Activated T-helper 1 cell treated with anti-CD3 and anti-CD28 coated beads, Interleukin-12 subunit alpha, Interleukin-12 subunit beta, Interleukin-2, Interleukin-4 antibody, amounts not matched to agents 30 ng/mL and 10 ng/mL and 1 ng/mL, durations not matched to agents 14 hours and 24 hours and 36 hours (primary cell): Measurements from ENCODE around the gene IL32. TPM values are rescaled to one million over a fixed set of nuclear protein-coding genes. Genes with fewer than 3 reads are reported as not detected.

Experiments used
- DNase-seq: peaks from one replicate; pipeline ENCODE4 v3.0.0; 2021; ENCODE audit warnings: low spot score
- H3K27ac Mint-ChIP-seq: one replicate; pipeline ENCODE4 v1.8.0; 2021; ENCODE audit warnings: mild to moderate bottlenecking, mixed read lengths
- H3K27me3 Mint-ChIP-seq: one replicate; pipeline ENCODE4 v1.8.0; 2022; ENCODE audit warnings: mild to moderate bottlenecking, moderate library complexity, mixed read lengths; ENCODE audit not compliant: insufficient read depth
- H3K36me3 Mint-ChIP-seq: one replicate; pipeline ENCODE4 v1.8.0; 2021; ENCODE audit warnings: low read depth, mixed read lengths
- H3K4me1 Mint-ChIP-seq: one replicate; pipeline ENCODE4 v1.8.0; 2021; ENCODE audit warnings: low read depth, mixed read lengths
- H3K4me3 Mint-ChIP-seq: one replicate; pipeline ENCODE4 v1.8.0; 2021; ENCODE audit warnings: mild to moderate bottlenecking, moderate library complexity, mixed read lengths
- H3K9me3 Mint-ChIP-seq: one replicate; pipeline ENCODE4 v1.8.0; 2021; ENCODE audit warnings: mixed read lengths
- intact Hi-C: fragments of 100-400 bp; cut with micrococcal nuclease; formaldehyde crosslinking; loops from one replicate; pipeline ENCODE4 v1.15.1; 2024
- total RNA-seq: library from RNA; stranded (reverse); gene quantifications from 2 replicates; pipeline ENCODE4 v1.2.3, GENCODE V29; 2022

IL32 gene
- total RNA-seq, 1 donor from 2014 or later = 993 TPM

DNA sequence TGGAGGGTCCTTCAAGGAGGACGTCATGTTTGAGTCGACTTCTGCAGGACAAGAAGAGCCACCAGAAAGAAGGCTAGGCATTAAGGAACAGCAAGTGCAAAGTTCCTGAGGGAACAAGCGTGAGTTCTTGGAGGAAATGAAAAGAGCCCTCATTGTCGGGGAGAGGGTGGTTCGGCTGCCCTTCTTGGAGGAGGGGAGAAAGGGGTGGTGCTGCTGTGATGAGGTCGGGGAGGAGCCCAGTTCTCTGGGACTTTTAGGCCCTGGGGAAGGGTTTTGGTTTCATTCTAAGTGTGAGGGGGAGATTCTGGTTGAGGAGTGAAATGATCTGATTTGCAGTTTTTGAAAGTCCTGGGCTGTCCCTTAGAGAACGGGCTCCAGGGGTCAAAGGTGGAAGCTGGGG is 32.8 kb upstream of the IL32 start:
- no peak for DNase-seq
- Mint-ChIP-seq H3K27ac (no peak overlapping the region), H3K4me3 (no peak overlapping the region), H3K27me3 (peaks cover 58% of the 10 kb centered on the region), H3K36me3 (peaks cover 3% of the 10 kb centered on the region), H3K9me3 (no peaks in the 10 kb centered on the region), H3K4me1 (peaks cover 30% of the 10 kb centered on the region)
- intact Hi-C loops = no loop called here

DNA sequence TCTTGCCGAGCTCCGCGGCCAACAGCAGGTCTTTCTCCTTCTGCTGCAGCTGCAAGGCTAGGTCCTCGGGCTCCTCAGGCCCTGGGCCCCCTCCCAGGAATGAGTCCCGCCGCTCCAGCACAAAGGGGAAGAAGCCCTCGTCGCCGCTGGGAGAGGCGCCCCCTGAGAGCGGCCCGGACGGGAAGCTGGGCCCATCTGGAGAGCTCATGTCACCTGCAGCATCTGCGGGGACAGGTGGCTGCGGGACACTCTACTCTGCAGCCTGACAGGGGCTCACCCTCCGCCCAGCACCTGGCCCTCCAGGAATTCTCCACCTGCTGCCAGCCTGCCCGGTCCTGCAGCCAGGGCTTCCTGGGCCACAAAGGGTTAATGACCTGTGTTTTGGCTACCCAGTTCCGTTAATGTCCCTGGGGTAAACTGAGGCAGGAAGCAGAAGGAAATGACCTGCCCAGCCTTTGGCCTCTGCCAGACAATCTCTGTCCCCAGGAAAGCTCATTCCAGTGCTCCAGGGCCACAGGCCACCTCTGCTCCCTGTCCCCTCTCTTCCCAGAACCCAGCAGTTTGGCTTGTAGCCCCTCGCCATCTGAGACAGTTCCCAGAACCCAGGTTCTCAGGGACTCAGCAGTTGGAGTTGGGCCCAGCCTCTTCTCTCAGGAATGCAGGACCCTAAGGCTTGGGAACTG is 30.0 kb upstream of the IL32 start:
- DNase-seq = no peak
- H3K4me3 Mint-ChIP-seq = no peak overlapping the region
- peaks cover 16% of the 10 kb centered on the region for H3K4me1 Mint-ChIP-seq
- intact Hi-C loops = no loop called here
- peaks cover 79% of the 10 kb centered on the region for H3K27me3 Mint-ChIP-seq
- H3K9me3 Mint-ChIP-seq = no peaks in the 10 kb centered on the region
- peaks cover 3% of the 10 kb centered on the region for H3K36me3 Mint-ChIP-seq
- H3K27ac Mint-ChIP-seq = peak overlapping the region; percentile 31

DNA sequence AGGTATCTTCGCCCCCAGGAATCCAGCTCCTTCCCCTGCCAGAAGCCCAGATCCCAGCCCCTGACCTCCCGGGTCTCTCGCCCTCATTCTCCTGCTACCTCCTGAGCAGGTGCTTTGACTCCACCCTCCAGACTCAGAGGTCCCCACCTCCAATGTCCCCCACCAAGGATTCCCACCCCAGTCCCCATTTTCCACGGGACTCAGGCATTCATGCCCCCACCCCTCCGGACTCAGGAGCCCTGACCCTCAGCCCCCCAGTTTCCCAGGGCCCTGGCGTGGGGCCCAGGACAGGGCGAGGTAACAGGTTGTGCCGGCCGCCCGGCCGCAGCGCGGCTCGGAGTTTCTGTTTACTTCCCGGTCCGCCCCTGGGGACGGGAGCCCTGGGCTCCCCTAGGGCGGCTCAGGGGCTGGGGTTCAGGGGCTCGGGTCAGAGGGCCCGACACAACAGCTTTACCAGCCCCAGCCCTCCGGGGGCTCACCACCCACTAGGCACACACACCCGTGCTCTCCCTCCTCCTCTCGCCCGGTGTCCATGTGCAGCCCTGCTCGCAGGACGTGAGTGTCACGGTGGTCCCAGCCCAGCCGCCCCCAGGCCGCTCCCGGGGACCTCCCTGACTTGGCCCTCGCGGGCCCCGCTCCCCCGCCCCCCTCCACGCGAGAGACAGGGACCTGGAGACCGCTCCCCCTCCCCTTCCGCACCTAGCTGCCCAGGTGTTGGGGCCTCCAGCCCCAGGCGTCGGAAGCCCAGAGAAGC is 29.3 kb upstream of the IL32 start:
- DNase-seq = no peak
- peaks cover 80% of the 10 kb centered on the region for H3K27me3 Mint-ChIP-seq
- H3K36me3 Mint-ChIP-seq = peaks cover 3% of the 10 kb centered on the region
- peaks cover 16% of the 10 kb centered on the region for H3K4me1 Mint-ChIP-seq
- H3K4me3 Mint-ChIP-seq = no peak overlapping the region
- no peaks in the 10 kb centered on the region for H3K9me3 Mint-ChIP-seq
- no peak overlapping the region for H3K27ac Mint-ChIP-seq
- intact Hi-C loops = no loop called here

DNA sequence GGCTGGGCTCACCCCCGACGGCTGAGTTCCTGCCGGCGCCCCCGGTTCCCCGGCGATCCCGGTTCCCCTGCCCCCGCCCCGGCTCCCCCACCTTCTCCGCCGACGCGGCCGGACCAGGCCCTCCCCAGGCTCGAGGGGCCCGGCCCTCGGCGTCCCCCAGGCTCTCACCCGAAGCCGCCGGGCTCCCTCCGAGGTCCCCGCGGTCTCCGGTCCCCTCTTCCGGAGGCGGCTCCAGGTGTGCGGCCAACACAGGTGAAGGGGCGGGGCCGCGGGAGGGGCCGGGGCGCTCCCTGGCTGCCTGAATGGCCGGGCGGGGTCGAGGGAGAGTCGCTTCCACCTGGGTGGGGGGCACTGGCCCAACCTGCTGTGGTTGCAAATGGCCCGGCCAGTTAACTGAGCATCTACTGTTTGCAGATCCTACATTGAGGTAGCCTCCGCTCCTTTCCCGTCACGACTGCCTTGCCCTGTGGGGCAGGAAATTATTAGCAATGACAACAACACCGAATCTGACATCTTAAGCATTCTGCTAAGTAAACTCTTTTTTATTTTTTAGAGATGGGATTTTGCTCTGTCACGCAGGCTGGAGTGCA is 28.6 kb upstream of the IL32 start, which contains the start of gene BICDL2:
Gene BICDL2, minus strand, starts transcription at position 219 of the 590 bp plus-strand sequence. CDS start 1,448 bp downstream, outside the sequence.
- Mint-ChIP-seq H3K9me3 (no peaks in the 10 kb centered on the region), H3K36me3 (peaks cover 2% of the 10 kb centered on the region), H3K27me3 (peaks cover 77% of the 10 kb centered on the region), H3K27ac (no peak within 1 kb of the TSS), H3K4me1 (peaks cover 16% of the 10 kb centered on the region), H3K4me3 (no peak within 1 kb of the TSS)
- intact Hi-C loops = no loop called here
- DNase-seq = no peak

DNA sequence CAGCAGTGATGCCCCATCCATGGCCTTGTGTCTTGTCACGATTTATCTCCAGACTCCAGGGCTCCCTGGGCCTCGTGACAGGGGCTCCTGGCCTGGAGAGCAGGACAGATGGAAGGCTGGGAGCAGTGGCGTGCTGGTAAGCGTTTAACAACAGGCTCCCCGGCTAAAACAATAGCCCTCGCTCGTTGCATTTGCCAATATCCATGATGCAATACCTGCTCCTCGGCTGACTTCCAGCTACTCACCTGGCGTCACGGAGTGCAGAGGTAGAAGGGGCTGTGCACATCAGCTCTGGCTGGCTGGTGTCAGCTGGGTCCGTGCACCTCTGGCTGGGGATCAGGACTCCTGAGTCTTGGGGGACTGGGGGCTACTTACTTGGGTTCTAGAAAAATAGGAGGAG is 27.2 kb upstream of the IL32 start:
- intact Hi-C loops = no loop called here
- no peak overlapping the region for H3K27ac Mint-ChIP-seq
- no peak overlapping the region for H3K4me3 Mint-ChIP-seq
- H3K36me3 Mint-ChIP-seq = peaks cover 2% of the 10 kb centered on the region
- peaks cover 6% of the 10 kb centered on the region for H3K4me1 Mint-ChIP-seq
- peaks cover 65% of the 10 kb centered on the region for H3K27me3 Mint-ChIP-seq
- H3K9me3 Mint-ChIP-seq = no peaks in the 10 kb centered on the region
- DNase-seq = no peak

DNA sequence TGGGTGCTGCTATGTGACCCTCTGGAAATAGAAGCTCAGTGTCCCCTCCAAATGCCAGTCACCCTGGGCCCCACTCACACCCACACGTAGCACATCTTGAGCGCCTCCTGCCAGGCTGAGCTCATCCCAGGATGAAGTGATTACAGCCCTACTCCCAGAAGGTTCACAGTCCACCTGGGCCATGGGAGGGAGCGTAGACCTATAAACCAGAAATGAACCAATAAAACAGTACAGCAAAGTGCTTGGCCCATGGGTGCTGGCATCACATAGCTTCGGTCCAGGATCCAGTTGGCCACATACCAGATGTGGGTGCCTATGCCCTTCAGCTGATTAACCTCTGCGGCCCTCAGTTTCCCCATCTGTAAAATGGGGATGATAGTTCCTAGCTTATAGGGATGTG is 26.5 kb upstream of the IL32 start:
- H3K27ac Mint-ChIP-seq = no peak overlapping the region
- no peak for DNase-seq
- no peak overlapping the region for H3K4me3 Mint-ChIP-seq
- peaks cover 2% of the 10 kb centered on the region for H3K36me3 Mint-ChIP-seq
- no peaks in the 10 kb centered on the region for H3K9me3 Mint-ChIP-seq
- intact Hi-C loops = no loop called here
- H3K27me3 Mint-ChIP-seq = peaks cover 63% of the 10 kb centered on the region
- peaks cover under 1% of the 10 kb centered on the region for H3K4me1 Mint-ChIP-seq

DNA sequence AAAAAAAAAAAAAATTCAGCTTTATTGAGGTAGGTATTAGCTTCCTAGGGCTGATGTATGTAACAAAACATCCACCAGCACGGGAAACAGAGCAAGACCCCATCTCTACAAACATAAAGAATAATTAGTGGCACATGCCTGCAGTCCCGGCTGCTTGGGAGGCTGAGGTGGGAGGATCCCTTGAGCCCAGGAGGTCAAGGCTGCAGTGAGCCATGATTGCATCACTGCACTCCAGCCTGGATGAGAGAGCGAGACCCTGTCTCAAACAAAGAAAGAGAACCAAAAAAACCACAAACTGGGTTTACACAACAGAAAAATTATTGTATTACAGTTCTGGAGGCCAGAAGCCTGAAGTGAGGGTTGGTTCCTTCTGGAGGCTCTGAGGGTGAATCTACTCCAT is 23.1 kb upstream of the IL32 start:
- H3K27ac Mint-ChIP-seq = no peak overlapping the region
- H3K36me3 Mint-ChIP-seq = peaks cover 2% of the 10 kb centered on the region
- H3K4me3 Mint-ChIP-seq = no peak overlapping the region
- H3K27me3 Mint-ChIP-seq = peaks cover 45% of the 10 kb centered on the region
- H3K4me1 Mint-ChIP-seq = peaks cover 4% of the 10 kb centered on the region
- DNase-seq = no peak
- intact Hi-C loops = no loop called here
- H3K9me3 Mint-ChIP-seq = no peaks in the 10 kb centered on the region

DNA sequence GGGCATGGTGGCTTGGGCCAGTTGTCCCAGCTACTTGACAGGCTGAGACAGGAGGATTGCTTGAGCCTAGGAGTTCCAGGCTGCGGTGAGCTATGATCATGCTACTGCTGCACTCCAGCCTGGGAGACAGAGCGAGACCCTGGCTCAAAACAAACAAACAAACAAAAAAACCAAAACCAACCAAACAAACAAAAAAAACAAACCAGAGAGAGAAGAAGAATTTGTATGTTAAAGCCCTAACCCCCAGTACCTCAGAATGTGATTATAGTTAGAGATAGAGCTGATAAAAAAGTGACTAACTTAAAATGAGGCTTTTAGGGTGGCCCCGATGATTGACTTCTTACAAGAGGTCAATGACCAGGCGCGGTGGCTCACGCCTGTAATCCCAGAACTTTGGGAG is 20.7 kb upstream of the IL32 start:
- Mint-ChIP-seq H3K27ac (peak overlapping the region; percentile 77), H3K4me3 (peak overlapping the region; percentile 83), H3K27me3 (peaks cover 24% of the 10 kb centered on the region), H3K36me3 (peaks cover 2% of the 10 kb centered on the region), H3K4me1 (peaks cover 18% of the 10 kb centered on the region), H3K9me3 (no peaks in the 10 kb centered on the region)
- DNase-seq = no peak
- intact Hi-C loops = loop anchor here (1.0 kb wide), 1 partner anchor 13 kb away; no protein-coding TSS in a partner anchor

DNA sequence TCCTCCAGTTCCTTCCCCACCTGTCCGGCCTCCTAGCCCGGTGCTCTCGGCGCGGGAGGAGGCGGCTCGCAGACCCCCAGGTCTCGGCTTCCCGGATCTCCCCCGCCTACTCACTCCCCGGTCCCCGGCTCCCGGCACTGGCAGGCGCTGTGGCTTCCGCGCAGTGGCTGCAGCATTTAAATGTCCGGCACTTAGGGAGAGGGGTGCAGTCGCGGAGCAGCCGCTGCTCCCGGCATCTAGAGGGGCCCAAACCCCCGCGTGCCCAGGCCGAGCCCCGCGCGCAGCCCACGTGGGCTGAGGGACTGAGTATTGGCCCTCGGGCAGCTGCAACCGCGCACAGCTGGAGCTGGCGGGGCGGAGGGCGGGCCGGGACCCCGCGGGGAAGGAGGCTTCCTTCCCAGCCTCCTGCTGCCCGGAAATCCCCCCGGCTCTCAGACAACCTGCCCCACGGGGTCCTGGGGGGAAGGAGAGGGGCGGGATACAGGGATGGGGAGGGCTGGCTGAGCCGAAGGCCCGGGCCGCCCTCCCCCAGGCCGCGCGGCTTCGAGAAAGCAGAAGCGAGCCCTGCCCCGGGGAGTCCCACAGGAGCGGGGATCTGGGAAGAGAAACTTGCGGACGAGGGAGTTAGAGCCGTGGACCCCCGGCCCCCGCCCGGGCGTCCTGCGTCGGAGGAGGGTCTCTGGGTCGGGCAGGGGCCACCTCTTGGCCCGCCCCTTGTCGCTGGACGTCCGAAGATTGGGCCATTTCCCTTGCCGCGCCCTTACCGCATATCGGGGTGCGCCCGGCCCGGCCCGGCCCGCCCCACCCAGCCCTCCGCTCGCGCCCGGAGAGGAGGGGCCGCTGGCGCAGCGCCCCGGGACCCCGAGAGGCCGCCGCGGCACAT is 19.4 kb upstream of the IL32 start, which contains the start of gene MMP25:
Gene MMP25, plus strand, starts transcription at position 804 of the 883 bp plus-strand sequence. CDS start 357 bp downstream, outside the sequence.
- Mint-ChIP-seq H3K4me1 (peaks cover 27% of the 10 kb centered on the region), H3K4me3 (peak within 1 kb of the TSS; percentile 83), H3K27me3 (peaks cover 15% of the 10 kb centered on the region), H3K27ac (peak within 1 kb of the TSS; percentile 82), H3K36me3 (peaks cover 2% of the 10 kb centered on the region), H3K9me3 (no peaks in the 10 kb centered on the region)
- intact Hi-C loops = loop anchor here (1.0 kb wide), 2 partner anchors 9 to 15 kb away; no protein-coding TSS in a partner anchor
- no peak for DNase-seq

DNA sequence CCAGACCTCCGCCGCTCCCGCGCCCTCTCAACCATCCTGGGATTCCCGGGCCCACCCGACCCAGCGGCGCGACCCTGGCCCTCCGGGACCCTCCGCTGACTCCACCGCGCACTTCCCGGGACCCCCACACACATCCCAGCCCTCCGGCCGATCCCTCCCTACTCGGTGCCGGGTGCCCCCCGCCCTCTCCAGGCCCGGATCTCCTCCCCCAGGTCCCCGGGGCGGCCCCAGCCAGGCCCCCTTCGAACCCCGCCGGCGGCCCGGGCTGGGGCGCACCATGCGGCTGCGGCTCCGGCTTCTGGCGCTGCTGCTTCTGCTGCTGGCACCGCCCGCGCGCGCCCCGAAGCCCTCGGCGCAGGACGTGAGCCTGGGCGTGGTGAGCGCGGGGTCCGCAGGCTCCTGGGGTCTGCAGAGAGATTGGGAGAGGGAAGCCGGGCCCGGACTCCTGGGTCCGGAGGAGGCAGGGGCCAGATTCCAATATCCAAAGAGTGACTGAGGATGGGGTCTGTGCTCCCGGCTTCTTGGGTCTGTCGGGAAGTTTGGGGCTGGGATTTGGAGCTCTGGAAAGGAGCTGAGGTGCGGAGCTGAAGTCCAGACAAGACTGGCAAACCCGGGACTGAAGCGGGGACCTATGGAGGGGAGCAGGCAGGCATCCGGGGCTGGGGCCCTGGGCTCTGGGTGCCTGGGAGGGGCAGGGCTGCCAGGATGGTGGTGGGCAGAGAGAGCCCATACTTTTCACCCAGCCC is 18.6 kb upstream of the IL32 start:
- peak overlapping the region; percentile 77 for H3K4me3 Mint-ChIP-seq
- H3K27me3 Mint-ChIP-seq = peaks cover 15% of the 10 kb centered on the region
- H3K4me1 Mint-ChIP-seq = peaks cover 35% of the 10 kb centered on the region
- H3K36me3 Mint-ChIP-seq = peaks cover 7% of the 10 kb centered on the region
- H3K27ac Mint-ChIP-seq = peak overlapping the region; percentile 82
- no peak for DNase-seq
- no peaks in the 10 kb centered on the region for H3K9me3 Mint-ChIP-seq
- intact Hi-C loops = loop anchor here (1.0 kb wide), 1 partner anchor 8 kb away; no protein-coding TSS in a partner anchor

DNA sequence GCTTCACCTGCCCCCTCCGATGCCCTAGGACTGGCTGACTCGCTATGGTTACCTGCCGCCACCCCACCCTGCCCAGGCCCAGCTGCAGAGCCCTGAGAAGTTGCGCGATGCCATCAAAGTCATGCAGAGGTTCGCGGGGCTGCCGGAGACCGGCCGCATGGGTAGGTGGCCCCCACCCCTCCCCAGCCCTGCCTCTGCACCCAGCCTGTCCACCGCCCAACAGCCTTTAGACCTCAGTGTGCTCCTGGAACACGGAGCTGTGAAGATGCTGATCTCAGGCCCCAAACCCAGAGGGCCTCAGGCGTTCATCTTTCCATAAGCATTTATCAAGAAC is 18.1 kb upstream of the IL32 start:
- Mint-ChIP-seq H3K27me3 (peaks cover 15% of the 10 kb centered on the region), H3K4me3 (peak overlapping the region; percentile 77), H3K4me1 (peaks cover 41% of the 10 kb centered on the region), H3K36me3 (peaks cover 10% of the 10 kb centered on the region), H3K9me3 (no peaks in the 10 kb centered on the region), H3K27ac (peak overlapping the region; percentile 82)
- intact Hi-C loops = no loop called here
- no peak for DNase-seq
